Gastroesophageal sphincter (tissue), 4 donors: ENCODE results near the gene SIX4. TPM values are rescaled to one million over a fixed set of nuclear protein-coding genes. Genes with fewer than 3 reads are reported as not detected.
A peak's percentile ranks its signal among the peaks of the same experiment; 100 is the strongest.
"Not testable (repeated sequence)": the region's sequence is repeated elsewhere in the genome, so short reads cannot be mapped to it uniquely, and the experiment has no call there.

Source experiments
- ATAC-seq: fragments of 150-250 bp; one replicate; pipeline ENCODE4 v1.9.1; 2016; ENCODE audit warnings: mild to moderate bottlenecking, moderate library complexity
- H3K27ac ChIP-seq, 4 donors: fragments of 200-600 bp; sonication (generic) in 3 of 4; 1 replicate in 3 of 4; 2 replicates in 1 of 4; pipeline ENCODE4 v1.5.1; 2016 to 2019
- H3K27me3 ChIP-seq: fragments of 200-600 bp; sonication (generic); one replicate; pipeline ENCODE4 v1.5.1; 2019
- H3K36me3 ChIP-seq, 2 donors: fragments of 200-600 bp; sonication (generic); one replicate each; pipeline ENCODE4 v1.5.1; 2019; ENCODE audit warnings: control low read depth in 1 of 2
- H3K4me1 ChIP-seq, 3 donors: fragments of 200-600 bp; sonication (generic); 1 replicate in 2 of 3; 2 replicates in 1 of 3; pipeline ENCODE4 v1.5.1; 2016 to 2019; ENCODE audit warnings: control low read depth in 2 of 3
- H3K4me3 ChIP-seq, 2 donors: fragments of 200-600 bp; sonication (generic); one replicate each; pipeline ENCODE4 v1.5.1; 2019; ENCODE audit warnings: mild to moderate bottlenecking in 1 of 2, moderate library complexity in 1 of 2
- H3K9me3 ChIP-seq, 3 donors: fragments of 200-600 bp; sonication (generic); one replicate each; pipeline ENCODE4 v1.5.1; 2017 to 2019; ENCODE audit warnings: control low read depth in 2 of 3
- EP300 ChIP-seq: sonication (generic); formaldehyde crosslinking; IDR thresholded peaks from one replicate; pipeline ENCODE4 v1.6.1; 2017; ENCODE audit warnings: antibody characterized with exemption, mild to moderate bottlenecking
- POLR2A ChIP-seq, 2 donors: fragments of 450-650 bp; IDR thresholded peaks; one replicate each; pipeline ENCODE4 v1.6.1; 2017; ENCODE audit warnings: antibody characterized with exemption in 2 of 2, mild to moderate bottlenecking in 2 of 2, moderate library complexity in 1 of 2
- POLR2AphosphoS5 ChIP-seq: sonication (generic); formaldehyde crosslinking; IDR thresholded peaks from one replicate; pipeline ENCODE4 v1.6.1; 2017; ENCODE audit warnings: antibody characterized with exemption
- WGBS, 2 donors: methylation state at CpG; one replicate each; pipeline ENCODE4 v1.1.5; 2018; ENCODE audit warnings: low coverage in 1 of 2; 5-methylcytosine and 5-hydroxymethylcytosine counted together
- total RNA-seq, 4 donors: library from RNA; depleted of rRNA; stranded (reverse); fragments of >200 nt; gene quantifications; one replicate each; pipeline ENCODE4 v1.1.0, GENCODE V29; 2016
- TF ChIP-seq, protein P1 (sequence below), 4 experiments: fragments of 200-600 bp in 2 of 4; fragments of 450-650 bp in 2 of 4; sonication (generic) in 1 of 4; IDR thresholded peaks; one replicate each; pipeline ENCODE4 v1.5.1; 2017 to 2019; ENCODE audit warnings: antibody characterized with exemption in 4 of 4, mild to moderate bottlenecking in 2 of 4, moderate library complexity in 2 of 4

SIX4 gene
- total RNA-seq, 4 donors from 2014 or later = 1.6 to 2.4 (median 2.1) TPM

- 2 to 3% methylated on average over 16 to 29 of the region's 33 CpGs for WGBS, 2 donors
- Histone ChIP-seq H3K9me3 (no peaks in the 10 kb centered on the region), H3K4me1 (peaks cover 6 to 37% (median 7%) of the 10 kb centered on the region in 3 donors), H3K4me3 (peak within 1 kb of the TSS; percentile 73 to 95), H3K27me3 (no peaks in the 10 kb centered on the region), H3K27ac (peak within 1 kb of the TSS; percentile 37 to 85 (median 84)), H3K36me3 (no peaks in the 10 kb centered on the region)
- TF ChIP-seq, protein P1, sequence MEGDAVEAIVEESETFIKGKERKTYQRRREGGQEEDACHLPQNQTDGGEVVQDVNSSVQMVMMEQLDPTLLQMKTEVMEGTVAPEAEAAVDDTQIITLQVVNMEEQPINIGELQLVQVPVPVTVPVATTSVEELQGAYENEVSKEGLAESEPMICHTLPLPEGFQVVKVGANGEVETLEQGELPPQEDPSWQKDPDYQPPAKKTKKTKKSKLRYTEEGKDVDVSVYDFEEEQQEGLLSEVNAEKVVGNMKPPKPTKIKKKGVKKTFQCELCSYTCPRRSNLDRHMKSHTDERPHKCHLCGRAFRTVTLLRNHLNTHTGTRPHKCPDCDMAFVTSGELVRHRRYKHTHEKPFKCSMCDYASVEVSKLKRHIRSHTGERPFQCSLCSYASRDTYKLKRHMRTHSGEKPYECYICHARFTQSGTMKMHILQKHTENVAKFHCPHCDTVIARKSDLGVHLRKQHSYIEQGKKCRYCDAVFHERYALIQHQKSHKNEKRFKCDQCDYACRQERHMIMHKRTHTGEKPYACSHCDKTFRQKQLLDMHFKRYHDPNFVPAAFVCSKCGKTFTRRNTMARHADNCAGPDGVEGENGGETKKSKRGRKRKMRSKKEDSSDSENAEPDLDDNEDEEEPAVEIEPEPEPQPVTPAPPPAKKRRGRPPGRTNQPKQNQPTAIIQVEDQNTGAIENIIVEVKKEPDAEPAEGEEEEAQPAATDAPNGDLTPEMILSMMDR (IDR thresholded peaks at IDR 0.05) = peak in 3 of 4 experiments; percentile 18 to 39 (median 23)
- peak; percentile 62 for TF ChIP-seq POLR2AphosphoS5
- TF ChIP-seq EP300 = no peak
- peak; percentile 84 for ATAC-seq
These were observed 10.5 kb upstream of the SIX4 start, which contains the start of gene MNAT1 for GRCh38 chr14:60734465-60735242. MNAT1 (plus strand) TSS chr14:60734761; CDS start chr14:60734863, 102 bp downstream.

DNA sequence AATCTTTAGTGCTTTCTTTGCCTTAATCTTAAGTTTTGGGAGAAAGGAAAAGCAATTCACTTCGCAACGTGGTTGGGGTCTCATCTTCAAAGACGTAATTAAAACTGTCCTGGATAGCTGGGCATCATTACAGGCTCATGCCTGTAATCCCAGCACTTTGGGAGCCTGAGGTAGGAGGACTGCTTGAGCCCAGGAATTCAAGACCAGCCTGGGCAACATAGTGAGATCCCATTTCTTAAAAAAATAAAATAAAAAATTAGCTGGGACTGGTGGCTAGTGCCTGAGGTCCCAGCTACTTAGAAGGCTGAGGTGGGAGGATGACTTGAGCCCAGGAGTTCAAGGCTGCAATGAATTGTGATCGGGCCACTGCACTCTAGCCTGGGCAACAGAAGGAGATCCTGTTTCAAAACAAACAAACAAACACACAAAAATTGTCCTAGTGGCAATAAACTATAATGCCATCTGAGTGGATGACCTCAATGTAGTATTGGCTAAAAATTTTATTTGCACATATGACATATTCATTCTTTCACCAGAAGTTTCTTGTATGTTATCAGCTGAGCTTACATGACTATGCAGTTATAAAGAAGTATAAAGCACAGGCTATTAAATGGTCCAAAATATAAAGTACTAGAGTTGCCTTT lies 8.8 kb upstream of the SIX4 start:
- H3K27me3 ChIP-seq = peaks cover 5% of the 10 kb centered on the region
- H3K36me3 ChIP-seq = no peaks in the 10 kb centered on the region
- H3K9me3 ChIP-seq = no peaks in the 10 kb centered on the region
- no peak overlapping the region for H3K27ac ChIP-seq
- peaks cover 6 to 29% (median 7%) of the 10 kb centered on the region in 3 donors for H3K4me1 ChIP-seq
- no peak overlapping the region for H3K4me3 ChIP-seq
- 44 to 73% methylated on average over 2 to 4 of the region's 4 CpGs for WGBS, 2 donors
- TF ChIP-seq EP300 (no peak), POLR2AphosphoS5 (no peak), POLR2A (IDR thresholded peaks at IDR 0.05) (no peak)
- TF ChIP-seq, protein P1 (IDR thresholded peaks at IDR 0.05) = no peak
- no peak for ATAC-seq

GRCh38 chr14:60731291-60731690 lies 7.1 kb upstream of the SIX4 start:
- H3K4me3 ChIP-seq, H3K27me3 ChIP-seq, H3K36me3 ChIP-seq, ATAC-seq, H3K27ac ChIP-seq, H3K9me3 ChIP-seq: not testable (repeated sequence)
- 80 to 94% methylated on average over 2 to 5 of the region's 5 CpGs for WGBS, 2 donors
- peaks cover 6 to 17% (median 6%) of the 10 kb centered on the region in 3 donors for H3K4me1 ChIP-seq

- Histone ChIP-seq H3K4me1 (peaks cover 0 to 37% (median 5%) of the 10 kb centered on the region in 3 donors), H3K36me3 (no peaks in the 10 kb centered on the region), H3K4me3 (peak overlapping the region; percentile 53 to 75), H3K27me3 (peaks cover 26% of the 10 kb centered on the region), H3K9me3 (no peaks in the 10 kb centered on the region), H3K27ac (peak overlapping the region in 3 of 4 donors; percentile 65 to 80 (median 79))
- 1% methylated on average over 18 of the region's 78 CpGs; no CpG with 5 or more reads in 1 of the 2 donors for WGBS, 2 donors
- TF ChIP-seq, protein P1 (IDR thresholded peaks at IDR 0.05) = peak in 1 of 4 experiments; percentile 10
- no peak for TF ChIP-seq POLR2A (IDR thresholded peaks at IDR 0.05)
- peak; percentile 32 for ATAC-seq
These were observed 840 bp downstream of the SIX4 start for GRCh38 chr14:60723116-60723906.
